KMS-11 (cell line): ENCODE data around the gene PTPRN2.

Source experiments
- H2AFZ ChIP-seq: fragments of 200-600 bp; sonication (generic); 2 replicates; pipeline ENCODE4 v1.6.1; 2016; ENCODE audit warnings: antibody characterized with exemption, mixed run types, low read depth
- H3K27ac ChIP-seq: fragments of 200-600 bp; sonication (generic); 2 replicates; pipeline ENCODE4 v1.6.1; 2016; ENCODE audit warnings: mild to moderate bottlenecking, mixed run types
- H3K27me3 ChIP-seq: fragments of 200-600 bp; sonication (generic); 2 replicates; pipeline ENCODE4 v1.6.1; 2017; ENCODE audit warnings: mild to moderate bottlenecking, low read depth, mixed run types, moderate library complexity; ENCODE audit not compliant: insufficient read depth
- H3K36me3 ChIP-seq: fragments of 200-600 bp; sonication (generic); 2 replicates; pipeline ENCODE4 v1.6.1; 2017; ENCODE audit warnings: mild to moderate bottlenecking, mixed run types; ENCODE audit not compliant: insufficient read depth
- H3K4me1 ChIP-seq: fragments of 200-600 bp; sonication (generic); 2 replicates; pipeline ENCODE4 v1.6.1; 2016; ENCODE audit warnings: mild to moderate bottlenecking, low read depth, mixed run types; ENCODE audit not compliant: poor library complexity, severe bottlenecking
- H3K4me2 ChIP-seq: fragments of 200-600 bp; sonication (generic); 2 replicates; pipeline ENCODE4 v1.7.0; 2016; ENCODE audit warnings: mild to moderate bottlenecking, mixed run types
- H3K4me3 ChIP-seq: fragments of 200-600 bp; sonication (generic); IDR thresholded peaks from 2 replicates; pipeline ENCODE4 v1.6.1; 2017; ENCODE audit warnings: low read depth, low read length, mixed read lengths; ENCODE audit not compliant: insufficient read depth
- H3K79me2 ChIP-seq: fragments of 200-600 bp; sonication (generic); 2 replicates; pipeline ENCODE4 v1.6.1; 2016; ENCODE audit warnings: low read depth, mixed run types; ENCODE audit not compliant: insufficient read depth
- H3K9ac ChIP-seq: fragments of 200-600 bp; sonication (generic); 2 replicates; pipeline ENCODE4 v1.6.1; 2016; ENCODE audit warnings: mild to moderate bottlenecking, mixed run types
- H4K20me1 ChIP-seq: fragments of 200-600 bp; sonication (generic); 2 replicates; pipeline ENCODE4 v1.6.1; 2016; ENCODE audit warnings: mild to moderate bottlenecking, mixed run types; ENCODE audit not compliant: insufficient read depth
- TF ChIP-seq, protein P1 (sequence below): fragments of 200-600 bp; sonication (generic); conservative IDR thresholded peaks from 2 replicates; pipeline ENCODE4 v1.6.1; 2017; ENCODE audit warnings: low read depth, mild to moderate bottlenecking, antibody characterized with exemption, low read length, moderate library complexity, mixed read lengths

The PTPRN2 gene

DNA sequence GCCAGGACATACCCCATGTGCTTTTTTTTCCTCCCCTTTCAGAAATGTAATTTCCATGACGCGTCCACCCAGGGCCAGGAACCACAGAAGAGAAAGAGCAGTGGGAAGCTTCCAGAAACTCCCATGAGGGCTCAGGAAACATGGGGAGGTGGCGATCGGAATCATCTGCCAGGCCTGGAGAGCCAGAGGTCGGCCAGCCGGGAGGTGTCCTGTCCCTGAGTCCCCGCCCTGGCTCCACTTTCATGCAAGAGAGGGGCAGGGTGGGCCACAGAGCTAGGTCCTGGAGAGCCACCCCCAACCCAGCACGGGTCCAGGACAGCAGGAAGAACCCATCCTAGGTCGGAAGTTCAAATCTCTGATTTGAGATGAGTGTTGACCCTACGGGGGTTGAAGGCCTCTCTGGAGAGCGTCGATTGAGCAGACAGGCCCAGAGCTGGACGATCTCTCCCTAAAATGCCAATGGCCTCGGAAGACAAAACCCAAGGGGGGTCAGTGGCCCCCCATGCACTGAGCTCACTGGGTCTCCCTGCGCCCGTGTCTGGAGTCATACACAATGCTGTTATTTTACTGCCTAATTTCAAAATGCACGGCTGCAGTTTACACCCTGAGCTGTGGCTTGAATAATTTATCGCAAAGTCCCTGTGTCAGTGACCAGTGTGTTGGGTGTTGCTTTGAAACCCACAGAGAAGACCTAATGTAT lies 594.1 kb downstream of the PTPRN2 start:
- Histone ChIP-seq H3K27me3 (peaks cover 3% of the 10 kb centered on the region; the same call in 1 of the 2 replicates), H2AFZ (no peak overlapping the region), H3K4me3 (no peak overlapping the region), H3K4me1 (no peaks in the 10 kb centered on the region), H3K27ac (no peak overlapping the region), H4K20me1 (no peaks in the 10 kb centered on the region), H3K79me2 (no peaks in the 10 kb centered on the region), H3K4me2 (no peak overlapping the region), H3K9ac (no peak overlapping the region), H3K36me3 (no peaks in the 10 kb centered on the region)
- TF ChIP-seq, protein P1, sequence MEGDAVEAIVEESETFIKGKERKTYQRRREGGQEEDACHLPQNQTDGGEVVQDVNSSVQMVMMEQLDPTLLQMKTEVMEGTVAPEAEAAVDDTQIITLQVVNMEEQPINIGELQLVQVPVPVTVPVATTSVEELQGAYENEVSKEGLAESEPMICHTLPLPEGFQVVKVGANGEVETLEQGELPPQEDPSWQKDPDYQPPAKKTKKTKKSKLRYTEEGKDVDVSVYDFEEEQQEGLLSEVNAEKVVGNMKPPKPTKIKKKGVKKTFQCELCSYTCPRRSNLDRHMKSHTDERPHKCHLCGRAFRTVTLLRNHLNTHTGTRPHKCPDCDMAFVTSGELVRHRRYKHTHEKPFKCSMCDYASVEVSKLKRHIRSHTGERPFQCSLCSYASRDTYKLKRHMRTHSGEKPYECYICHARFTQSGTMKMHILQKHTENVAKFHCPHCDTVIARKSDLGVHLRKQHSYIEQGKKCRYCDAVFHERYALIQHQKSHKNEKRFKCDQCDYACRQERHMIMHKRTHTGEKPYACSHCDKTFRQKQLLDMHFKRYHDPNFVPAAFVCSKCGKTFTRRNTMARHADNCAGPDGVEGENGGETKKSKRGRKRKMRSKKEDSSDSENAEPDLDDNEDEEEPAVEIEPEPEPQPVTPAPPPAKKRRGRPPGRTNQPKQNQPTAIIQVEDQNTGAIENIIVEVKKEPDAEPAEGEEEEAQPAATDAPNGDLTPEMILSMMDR, result no peak

DNA sequence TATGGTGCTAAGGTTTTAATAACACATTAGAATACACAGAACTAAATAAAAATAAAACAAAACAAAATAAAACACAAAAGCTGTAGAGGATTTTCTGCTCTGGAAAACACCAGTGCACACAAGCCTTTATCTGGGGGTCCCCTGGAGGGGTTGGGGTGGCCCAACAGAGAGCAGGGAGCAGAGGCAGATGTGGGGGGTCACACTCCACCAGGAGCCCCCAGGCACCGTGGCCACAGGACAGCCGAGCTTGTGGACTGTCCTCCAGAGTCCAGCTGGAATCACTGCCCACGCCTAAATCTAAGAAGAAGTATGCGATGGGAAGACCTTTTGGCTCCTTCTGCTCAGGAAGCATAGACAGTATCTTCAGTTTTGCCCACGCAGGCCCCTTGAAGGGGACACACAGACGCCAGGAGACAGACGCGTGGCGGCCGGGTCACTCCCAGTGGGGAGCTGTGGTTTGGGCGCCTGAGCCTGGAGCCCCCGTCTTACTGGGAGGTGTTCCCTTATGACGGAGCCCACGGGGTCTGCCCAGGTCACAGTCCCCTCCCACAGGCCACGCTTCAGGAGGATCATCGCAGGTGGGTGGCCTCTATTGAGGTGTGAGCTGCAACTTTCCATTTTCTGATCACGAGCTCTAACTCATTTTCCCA lies 595.0 kb downstream of the PTPRN2 start:
- H3K4me3 ChIP-seq, result no peak overlapping the region
- no peak overlapping the region for H2AFZ ChIP-seq
- no peaks in the 10 kb centered on the region for H3K36me3 ChIP-seq
- no peaks in the 10 kb centered on the region for H4K20me1 ChIP-seq
- H3K27ac ChIP-seq, result no peak overlapping the region
- no peak overlapping the region for H3K9ac ChIP-seq
- H3K27me3 ChIP-seq, result no peaks in the 10 kb centered on the region; the same call in 1 of the 2 replicates
- H3K4me1 ChIP-seq, result no peaks in the 10 kb centered on the region
- TF ChIP-seq, protein P1, result no peak
- H3K4me2 ChIP-seq, result no peak overlapping the region
- no peaks in the 10 kb centered on the region for H3K79me2 ChIP-seq

DNA sequence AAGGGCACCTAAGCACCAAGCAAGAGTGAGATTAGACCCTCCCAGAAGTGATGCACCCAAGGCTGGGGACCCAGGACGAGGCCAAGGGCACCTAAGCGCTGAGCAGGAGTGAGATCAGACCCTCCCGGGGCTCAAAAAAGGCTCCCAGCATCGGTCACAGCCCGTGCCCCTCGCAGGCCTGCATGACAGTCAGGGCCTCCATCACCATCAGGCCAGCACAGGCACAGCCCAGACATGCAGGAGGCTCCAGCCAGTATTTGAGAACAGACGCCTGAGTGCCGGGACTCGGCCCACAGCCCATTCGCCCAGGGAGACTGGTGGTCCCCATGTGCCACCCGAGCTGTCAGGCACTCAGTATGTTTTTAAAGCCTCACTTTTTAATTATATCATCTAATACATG lies 595.9 kb downstream of the PTPRN2 start:
- no peaks in the 10 kb centered on the region for H3K36me3 ChIP-seq
- H3K4me3 ChIP-seq, result no peak overlapping the region
- no peaks in the 10 kb centered on the region for H3K79me2 ChIP-seq
- TF ChIP-seq, protein P1, result no peak
- no peaks in the 10 kb centered on the region for H4K20me1 ChIP-seq
- no peak overlapping the region for H3K27ac ChIP-seq
- H3K4me2 ChIP-seq, result no peak overlapping the region
- H2AFZ ChIP-seq, result no peak overlapping the region
- H3K27me3 ChIP-seq, result no peaks in the 10 kb centered on the region; the same call in 1 of the 2 replicates
- H3K9ac ChIP-seq, result no peak overlapping the region
- H3K4me1 ChIP-seq, result no peaks in the 10 kb centered on the region

DNA sequence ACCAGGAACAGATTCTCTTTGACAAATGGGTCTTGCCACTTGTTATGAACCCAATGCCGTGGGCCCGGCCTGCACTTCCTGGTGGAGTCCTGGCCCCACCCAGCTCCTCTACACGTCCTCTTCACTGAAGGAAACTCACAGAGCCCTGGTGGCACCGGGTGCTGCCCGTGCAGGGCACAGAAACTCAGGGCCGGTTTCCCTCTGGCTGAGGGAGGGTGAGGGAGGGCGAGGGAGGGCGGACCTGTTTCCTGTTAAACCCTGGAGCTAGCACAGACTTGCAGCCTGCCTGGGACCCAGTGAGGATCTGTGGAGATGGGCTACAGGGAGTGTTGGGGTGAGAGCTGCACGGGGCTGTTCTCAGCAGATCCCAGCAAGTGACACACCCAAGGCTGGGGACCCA lies 596.3 kb downstream of the PTPRN2 start:
- H2AFZ ChIP-seq, result no peak overlapping the region
- no peak overlapping the region for H3K27ac ChIP-seq
- no peak overlapping the region for H3K9ac ChIP-seq
- H3K4me3 ChIP-seq, result no peak overlapping the region
- no peaks in the 10 kb centered on the region for H3K36me3 ChIP-seq
- no peaks in the 10 kb centered on the region for H3K4me1 ChIP-seq
- H3K79me2 ChIP-seq, result no peaks in the 10 kb centered on the region
- TF ChIP-seq, protein P1, result no peak
- H3K27me3 ChIP-seq, result no peaks in the 10 kb centered on the region; the same call in 1 of the 2 replicates
- H4K20me1 ChIP-seq, result no peaks in the 10 kb centered on the region
- no peak overlapping the region for H3K4me2 ChIP-seq
